ENCODE data around the gene IGFBP4.

GRCh38 chr17:40481106-40481505 lies 37.9 kb downstream of the IGFBP4 start:
- TF ChIP-seq ELF4 (IDR thresholded peaks at IDR 0.05) = no peak
- no peak for TF ChIP-seq PKNOX1 (IDR thresholded peaks at IDR 0.05)
- TF ChIP-seq HDGF (IDR thresholded peaks at IDR 0.05; ENCODE audit: borderline replicate concordance) = no peak
- no peak for TF ChIP-seq SP1 (IDR thresholded peaks at IDR 0.05)
- TF ChIP-seq FOXM1 (IDR thresholded peaks at IDR 0.05; ENCODE audit: borderline replicate concordance) = no peak
- TF ChIP-seq LEF1 (IDR thresholded peaks at IDR 0.05; ENCODE audit: borderline replicate concordance) = no peak
- no peak for TF ChIP-seq SUZ12 (IDR thresholded peaks at IDR 0.05)
- no peak for TF ChIP-seq NFRKB (IDR thresholded peaks at IDR 0.05)
- no peak for TF ChIP-seq BHLHE40 (IDR thresholded peaks at IDR 0.05; ENCODE audit: borderline replicate concordance)
- TF ChIP-seq ZNF384 (IDR thresholded peaks at IDR 0.05) = no peak
- TF ChIP-seq FOXA1 (IDR thresholded peaks at IDR 0.05) = no peak
- no peak for TF ChIP-seq ARNT (IDR thresholded peaks at IDR 0.05)

Measured in HEK293T (cell line).